GM19372 (cell line): ENCODE data around the gene EGFL7.

Source experiments
- ATAC-seq: cut with Tn5 transposase; IDR thresholded peaks from one replicate; pipeline ENCODE4 v1.9.1; 2021; ENCODE audit warnings: mild to moderate bottlenecking, low read depth, moderate library complexity; ENCODE audit not compliant: unreplicated experiment

Gene EGFL7

GRCh38 chr9:136713550-136713949, 50.8 kb downstream of the EGFL7 start:
- ATAC-seq, result no peak

- no peak for ATAC-seq
Measured at GRCh38 chr9:136714096-136714892, 51.6 kb downstream of the EGFL7 start.

- no peak for ATAC-seq
Measured at GRCh38 chr9:136714893-136715274, 52.2 kb downstream of the EGFL7 start.

- no peak for ATAC-seq
Measured at GRCh38 chr9:136717399-136717798, 54.7 kb downstream of the EGFL7 start.

GRCh38 chr9:136718345-136719194, 55.9 kb downstream of the EGFL7 start:
- no peak for ATAC-seq

- ATAC-seq, result no peak
Measured at GRCh38 chr9:136719195-136719880, 56.6 kb downstream of the EGFL7 start.

- no peak for ATAC-seq
Measured at GRCh38 chr9:136720251-136720897, 57.7 kb downstream of the EGFL7 start.

- no peak for ATAC-seq
Measured at GRCh38 chr9:136720898-136721338, 58.2 kb downstream of the EGFL7 start.

GRCh38 chr9:136721339-136722092, 58.8 kb downstream of the EGFL7 start:
- no peak for ATAC-seq
